Measurements from ENCODE around the gene MTHFD1. TPM values are rescaled to one million over a fixed set of nuclear protein-coding genes. Genes with fewer than 3 reads are reported as not detected.
A peak's percentile ranks its signal among the peaks of the same experiment; 100 is the strongest.
"Not testable (repeated sequence)": the region's sequence is repeated elsewhere in the genome, so short reads cannot be mapped to it uniquely, and the experiment has no call there.

MTHFD1 gene
- total and polyA plus RNA-seq, 2 experiments from 2014 or later = 37.8 to 63.6 TPM

DNA sequence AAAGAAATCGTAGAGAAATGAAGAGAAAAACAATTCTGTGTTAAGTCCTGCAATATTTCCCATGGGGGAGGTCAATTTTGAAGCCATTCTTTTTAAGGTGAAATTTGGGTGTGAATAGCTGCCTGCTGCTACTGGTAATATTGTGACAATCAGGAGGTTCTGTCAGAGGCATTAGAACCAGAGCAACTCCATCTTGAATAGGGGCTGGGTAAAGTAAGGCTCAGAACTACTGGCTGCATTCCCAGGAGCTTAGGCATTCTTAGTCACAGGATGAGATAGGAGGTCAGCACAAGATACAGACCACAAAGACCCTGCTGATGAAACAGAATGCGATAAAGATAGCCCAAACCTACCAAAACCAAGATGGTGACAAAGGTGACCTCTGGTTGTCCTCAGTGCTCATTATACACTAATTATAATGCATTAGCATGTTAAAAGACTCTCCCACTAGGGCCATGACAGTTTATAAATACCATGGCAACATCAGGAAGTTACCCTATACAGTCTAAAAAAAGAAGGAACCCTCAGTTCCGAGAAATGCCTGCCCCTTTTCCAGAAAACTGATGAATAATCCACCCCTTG is 24.8 kb upstream of the MTHFD1 start:
- H3K4me3 ChIP-seq = no peak overlapping the region
- DNase-seq (ENCODE audit: low read depth in 1 of 2, low spot score in 1 of 2) = peak in 1 of 2 donors; percentile 46
- H3K36me3 ChIP-seq = no peaks in the 10 kb centered on the region
- H3K4me1 ChIP-seq (ENCODE audit: low read depth) = no peaks in the 10 kb centered on the region
- no peak overlapping the region for H3K27ac ChIP-seq
- no peaks in the 10 kb centered on the region for H3K9me3 ChIP-seq (ENCODE audit: low read depth)
- H3K27me3 ChIP-seq = no peaks in the 10 kb centered on the region
- TF ChIP-seq, protein P1, sequence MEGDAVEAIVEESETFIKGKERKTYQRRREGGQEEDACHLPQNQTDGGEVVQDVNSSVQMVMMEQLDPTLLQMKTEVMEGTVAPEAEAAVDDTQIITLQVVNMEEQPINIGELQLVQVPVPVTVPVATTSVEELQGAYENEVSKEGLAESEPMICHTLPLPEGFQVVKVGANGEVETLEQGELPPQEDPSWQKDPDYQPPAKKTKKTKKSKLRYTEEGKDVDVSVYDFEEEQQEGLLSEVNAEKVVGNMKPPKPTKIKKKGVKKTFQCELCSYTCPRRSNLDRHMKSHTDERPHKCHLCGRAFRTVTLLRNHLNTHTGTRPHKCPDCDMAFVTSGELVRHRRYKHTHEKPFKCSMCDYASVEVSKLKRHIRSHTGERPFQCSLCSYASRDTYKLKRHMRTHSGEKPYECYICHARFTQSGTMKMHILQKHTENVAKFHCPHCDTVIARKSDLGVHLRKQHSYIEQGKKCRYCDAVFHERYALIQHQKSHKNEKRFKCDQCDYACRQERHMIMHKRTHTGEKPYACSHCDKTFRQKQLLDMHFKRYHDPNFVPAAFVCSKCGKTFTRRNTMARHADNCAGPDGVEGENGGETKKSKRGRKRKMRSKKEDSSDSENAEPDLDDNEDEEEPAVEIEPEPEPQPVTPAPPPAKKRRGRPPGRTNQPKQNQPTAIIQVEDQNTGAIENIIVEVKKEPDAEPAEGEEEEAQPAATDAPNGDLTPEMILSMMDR (IDR thresholded peaks at IDR 0.05; ENCODE audit: low read depth, low read length) = no peak

- no peaks in the 10 kb centered on the region for H3K27me3 ChIP-seq
- H3K4me1 ChIP-seq (ENCODE audit: low read depth) = no peaks in the 10 kb centered on the region
- no peaks in the 10 kb centered on the region for H3K36me3 ChIP-seq
- no peak overlapping the region for H3K4me3 ChIP-seq
- TF ChIP-seq, protein P1 (IDR thresholded peaks at IDR 0.05; ENCODE audit: low read depth, low read length) = no peak
- peak in 1 of 2 donors; percentile 47 for DNase-seq (ENCODE audit: low read depth in 1 of 2, low spot score in 1 of 2)
- no peak overlapping the region for H3K27ac ChIP-seq
- H3K9me3 ChIP-seq (ENCODE audit: low read depth) = no peaks in the 10 kb centered on the region
Measured at GRCh38 chr14:64364907-64365306, 23.2 kb upstream of the MTHFD1 start.

GRCh38 chr14:64365358-64365889 is 22.7 kb upstream of the MTHFD1 start:
- H3K27ac ChIP-seq; H3K4me3 ChIP-seq; H3K36me3 ChIP-seq; DNase-seq (ENCODE audit: low read depth in 1 of 2, low spot score in 1 of 2); H3K27me3 ChIP-seq; H3K9me3 ChIP-seq (ENCODE audit: low read depth); H3K4me1 ChIP-seq (ENCODE audit: low read depth): not testable (repeated sequence)

DNA sequence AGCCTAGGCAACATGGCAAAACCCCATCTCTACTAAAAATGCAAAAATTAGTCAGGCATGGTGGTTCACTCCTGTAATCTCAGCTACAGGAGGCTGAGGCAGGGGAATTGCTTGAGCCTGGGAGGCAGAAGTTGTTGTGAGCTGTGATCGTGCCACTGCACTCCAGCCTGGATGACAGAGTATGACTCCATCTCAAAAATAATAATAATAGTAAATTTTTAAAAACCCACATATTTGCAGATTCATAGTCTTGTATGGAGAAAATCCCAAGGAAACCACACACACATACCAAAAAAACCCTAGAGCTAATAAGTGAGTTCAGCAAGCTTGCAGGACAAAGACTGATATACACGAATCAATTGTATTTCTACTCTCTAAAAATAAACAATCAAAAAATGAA is 19.0 kb upstream of the MTHFD1 start:
- TF ChIP-seq, protein P1 (IDR thresholded peaks at IDR 0.05; ENCODE audit: low read depth, low read length) = no peak
- H3K27me3 ChIP-seq = no peaks in the 10 kb centered on the region
- no peak overlapping the region for H3K27ac ChIP-seq
- no peaks in the 10 kb centered on the region for H3K9me3 ChIP-seq (ENCODE audit: low read depth)
- H3K4me3 ChIP-seq = no peak overlapping the region
- no peak for DNase-seq (ENCODE audit: low read depth in 1 of 2, low spot score in 1 of 2)
- no peaks in the 10 kb centered on the region for H3K4me1 ChIP-seq (ENCODE audit: low read depth)
- H3K36me3 ChIP-seq = no peaks in the 10 kb centered on the region

DNA sequence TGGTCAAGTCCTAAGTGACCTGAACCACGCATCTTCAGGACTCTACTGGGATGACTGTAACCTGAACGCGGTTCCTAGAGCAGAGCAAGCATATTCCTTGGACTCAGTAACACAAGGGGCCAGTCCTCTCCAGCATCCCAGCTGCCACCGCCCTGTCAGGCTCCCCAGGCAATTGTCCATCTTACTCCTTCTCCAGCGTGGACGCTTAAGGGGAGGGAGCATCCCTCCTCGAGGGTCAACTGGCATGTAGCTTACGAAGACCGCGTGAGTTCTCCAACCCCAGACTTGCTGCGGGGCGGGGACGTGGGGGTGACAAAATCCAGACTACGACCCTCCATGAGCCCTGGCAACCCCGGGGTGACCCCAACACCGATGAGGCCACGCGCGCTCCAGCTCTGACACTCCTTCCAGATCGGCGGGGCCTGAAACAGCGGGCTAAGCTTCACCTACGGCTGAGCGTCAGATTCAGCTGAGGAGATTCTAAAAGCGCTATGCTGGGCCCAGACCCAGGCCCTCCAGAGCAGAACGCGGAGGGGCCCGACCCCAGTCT is 846 bp upstream of the MTHFD1 start:
- peak overlapping the region; percentile 85 for H3K27ac ChIP-seq
- TF ChIP-seq, protein P1 (IDR thresholded peaks at IDR 0.05; ENCODE audit: low read depth, low read length) = no peak
- H3K36me3 ChIP-seq = no peaks in the 10 kb centered on the region
- peak overlapping the region; percentile 44 for H3K4me3 ChIP-seq
- peaks cover 7% of the 10 kb centered on the region for H3K4me1 ChIP-seq (ENCODE audit: low read depth)
- H3K9me3 ChIP-seq (ENCODE audit: low read depth) = no peaks in the 10 kb centered on the region
- no peaks in the 10 kb centered on the region for H3K27me3 ChIP-seq
- DNase-seq (ENCODE audit: low read depth in 1 of 2, low spot score in 1 of 2) = peak in 1 of 2 donors; percentile 36

DNA sequence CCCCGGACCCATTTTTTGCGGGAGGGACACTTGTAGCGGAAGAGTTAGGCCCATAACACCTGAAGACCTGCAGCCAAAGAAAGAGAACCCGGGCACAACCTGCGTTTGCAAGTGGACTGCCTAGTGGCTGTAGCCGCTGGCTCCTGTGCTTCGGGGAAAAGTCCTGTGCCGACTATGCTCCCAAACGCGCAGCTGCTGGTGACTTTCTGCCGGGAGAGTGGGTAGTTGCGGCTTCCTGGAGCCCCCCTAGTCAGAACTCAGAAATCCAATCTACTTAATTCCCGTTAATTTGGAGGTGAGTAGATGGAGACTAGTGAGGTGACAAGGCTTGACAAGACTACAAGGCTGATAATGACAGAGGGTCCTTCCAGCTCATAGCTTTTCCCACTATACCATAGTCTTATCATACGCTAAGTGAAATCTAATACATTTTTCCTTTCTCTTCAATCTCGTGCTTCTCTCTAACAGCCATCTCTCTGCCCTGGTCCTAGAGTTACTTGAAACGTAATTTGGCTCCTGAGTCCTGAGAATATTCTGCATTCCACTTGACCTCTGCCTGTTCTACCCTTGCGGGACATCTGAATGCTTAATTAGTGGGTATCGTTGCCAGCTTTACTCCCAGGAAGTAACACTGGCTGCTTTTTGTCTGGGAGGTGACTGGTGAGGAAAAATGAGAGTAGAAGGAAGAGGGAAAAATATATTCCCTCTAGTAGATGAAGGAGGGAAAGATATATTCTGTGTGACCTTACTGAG is 556 bp downstream of the MTHFD1 start:
- TF ChIP-seq, protein P1 (IDR thresholded peaks at IDR 0.05; ENCODE audit: low read depth, low read length) = no peak
- peak overlapping the region; percentile 67 for H3K27ac ChIP-seq
- H3K4me3 ChIP-seq = peak overlapping the region; percentile 44
- peaks cover 7% of the 10 kb centered on the region for H3K4me1 ChIP-seq (ENCODE audit: low read depth)
- H3K36me3 ChIP-seq = no peaks in the 10 kb centered on the region
- no peaks in the 10 kb centered on the region for H3K9me3 ChIP-seq (ENCODE audit: low read depth)
- DNase-seq (ENCODE audit: low read depth in 1 of 2, low spot score in 1 of 2) = peak; percentile 36 to 46
- no peaks in the 10 kb centered on the region for H3K27me3 ChIP-seq
